Tibial nerve (tissue), 4 donors: ENCODE measurements around the gene NRXN3.

Experiments
- CTCF ChIP-seq, 5 experiments: fragments of 200-600 bp in 3 of 5; fragments of 450-650 bp in 2 of 5; sonication (generic) in 3 of 5; IDR thresholded peaks; one replicate each; pipeline ENCODE4 v1.5.1; 2016 to 2019; ENCODE audit warnings: antibody characterized with exemption in 5 of 5, mild to moderate bottlenecking in 3 of 5, moderate library complexity in 2 of 5
- EP300 ChIP-seq, 2 donors: sonication (generic); formaldehyde crosslinking; IDR thresholded peaks; one replicate each; pipeline ENCODE4 v1.6.1; 2017; ENCODE audit warnings: antibody characterized with exemption in 2 of 2, mild to moderate bottlenecking in 1 of 2
- POLR2A ChIP-seq, 2 donors: fragments of 450-650 bp; IDR thresholded peaks; one replicate each; pipeline ENCODE4 v1.6.1; 2017; ENCODE audit warnings: antibody characterized with exemption in 2 of 2, mild to moderate bottlenecking in 2 of 2, moderate library complexity in 2 of 2

- TF ChIP-seq CTCF (IDR thresholded peaks at IDR 0.05) (peak; percentile 54 to 88 (median 76)), POLR2A (IDR thresholded peaks at IDR 0.05) (no peak), EP300 (IDR thresholded peaks at IDR 0.05) (no peak)
These were observed 789.6 kb downstream of the NRXN3 start for GRCh38 chr14:78959674-78960264.
